ENCODE results near the gene UTS2R.
A peak's percentile ranks its signal among the peaks of the same experiment; 100 is the strongest.
"Not testable (repeated sequence)": the region's sequence is repeated elsewhere in the genome, so short reads cannot be mapped to it uniquely, and the experiment has no call there.

Gene UTS2R

GRCh38 chr17:82411396-82412053 lies 40.0 kb downstream of the UTS2R start:
- DNase-seq: no peak

GRCh38 chr17:82412081-82412480 lies 40.5 kb downstream of the UTS2R start:
- DNase-seq: not testable (repeated sequence)

- no peak for DNase-seq
These were observed 41.3 kb downstream of the UTS2R start for GRCh38 chr17:82412535-82413520.

GRCh38 chr17:82414548-82415281 lies 43.1 kb downstream of the UTS2R start:
- peak; percentile 78 for DNase-seq

GRCh38 chr17:82415336-82415735 lies 43.8 kb downstream of the UTS2R start:
- DNase-seq: no peak

- DNase-seq: no peak
These were observed 44.2 kb downstream of the UTS2R start for GRCh38 chr17:82415786-82416185.

GRCh38 chr17:82416264-82416663 lies 44.7 kb downstream of the UTS2R start:
- no peak for DNase-seq

- no peak for DNase-seq
These were observed 45.2 kb downstream of the UTS2R start for GRCh38 chr17:82416771-82417170.

- peak; percentile 87 for DNase-seq
These were observed 46.7 kb downstream of the UTS2R start, which contains the start of the genes HEXD and OGFOD3 for GRCh38 chr17:82418001-82418986. HEXD (plus strand) TSS chr17:82418347; CDS start chr17:82419800, 1,453 bp downstream. OGFOD3 (minus strand) TSS chr17:82418586; CDS start chr17:82418485, 101 bp downstream.

- DNase-seq: peak; percentile 37
These were observed 48.0 kb downstream of the UTS2R start for GRCh38 chr17:82419540-82419939.

- peak; percentile 61 for DNase-seq
These were observed 52.7 kb downstream of the UTS2R start for GRCh38 chr17:82424001-82424862.

GRCh38 chr17:82424863-82425159 lies 53.2 kb downstream of the UTS2R start:
- no peak for DNase-seq

All from CD4-positive, alpha-beta T cell treated with Interleukin-21 for 1 hour (primary cell).